ENCODE data around the gene RIN3. TPM values are rescaled to one million over a fixed set of nuclear protein-coding genes. Genes with fewer than 3 reads are reported as not detected.

The RIN3 gene
- total and polyA plus RNA-seq, 2 of the 4 experiments (the other 2 are of a cell fraction) = 2.5 to 11.1 TPM

DNA sequence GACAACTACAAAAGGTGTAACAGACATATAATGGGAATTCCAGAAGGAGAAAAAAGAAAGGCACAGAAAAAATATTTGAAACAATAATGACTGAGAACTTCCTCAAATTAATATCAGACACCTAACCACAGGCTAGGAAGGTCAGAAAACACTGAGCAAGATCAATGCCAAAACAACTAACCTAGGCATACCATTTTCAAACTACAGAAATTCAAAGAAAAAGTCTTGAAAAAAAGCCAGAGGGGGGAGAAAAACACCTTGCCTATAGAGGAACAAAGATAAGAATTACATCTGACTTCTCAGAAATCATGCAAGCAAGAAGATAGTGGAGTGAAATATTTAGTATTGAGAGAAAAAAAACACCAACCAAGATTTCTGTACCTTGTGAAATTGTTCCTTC lies 77.8 kb downstream of the RIN3 start:
- BruUV-seq (replicated peaks) = no TSS peak

More for the DNA sequence above, 77.8 kb downstream of the RIN3 start:
- Histone ChIP-seq H3K4me3 (ENCODE audit: insufficient read depth, low read depth, low read length) (no peak overlapping the region), H3K4me2 (ENCODE audit: low read depth, low read length) (no peak overlapping the region), H3K14ac (replicated peaks; ENCODE audit: low read depth, low read length) (no peak overlapping the region), H3K4me1 (ENCODE audit: control insufficient read depth, insufficient read depth, low read length) (peaks cover 13% of the 10 kb centered on the region), H3K23ac (ENCODE audit: low read depth, low read length) (no peak overlapping the region), H3K4ac (ENCODE audit: low read depth, low read length) (no peak overlapping the region), H2BK5ac (ENCODE audit: low read depth, low read length, poor library complexity, severe bottlenecking) (no peak overlapping the region), H2AK9ac (replicated peaks; ENCODE audit: low read depth, low read length, poor library complexity) (no peak overlapping the region), H4K8ac (ENCODE audit: low read depth in 2 of 2, low read length in 2 of 2) (no peak overlapping the region), H3K79me1 (ENCODE audit: low read depth in 1 of 2, low read length in 2 of 2) (peaks cover 15 to 35% of the 10 kb centered on the region in 2 experiments), H2BK15ac (ENCODE audit: low read depth, low read length) (no peak overlapping the region), H2BK120ac (ENCODE audit: low read depth, low read length) (no peak overlapping the region), H3K36me3 (ENCODE audit: control insufficient read depth, insufficient read depth, low read length) (peaks cover 1% of the 10 kb centered on the region; the same call in 1 of the 2 replicates), H4K5ac (ENCODE audit: low read depth, low read length) (no peak overlapping the region), H3K27ac (ENCODE audit: insufficient read depth, low read length) (no peak overlapping the region), H3K9me1 (ENCODE audit: insufficient read depth, low read length) (peaks cover 21% of the 10 kb centered on the region), H2AFZ (replicated peaks; ENCODE audit: low read length, poor library complexity) (no peak overlapping the region), H4K20me1 (ENCODE audit: insufficient read depth, low read length) (no peaks in the 10 kb centered on the region; the same call in 1 of the 2 replicates), H3K27me3 (ENCODE audit: control insufficient read depth, insufficient read depth, low read length) (no peaks in the 10 kb centered on the region), H4K91ac (ENCODE audit: insufficient read depth, low read depth, low read length) (no peak overlapping the region), H3K9me3 (ENCODE audit: control insufficient read depth, insufficient read depth, low read length) (peaks cover 3% of the 10 kb centered on the region; the same call in 1 of the 2 replicates), H3K56ac (ENCODE audit: extremely low read depth, insufficient read depth, low read length) (no peak overlapping the region), H3K9ac (ENCODE audit: low read depth, low read length) (no peak overlapping the region), H2BK20ac (ENCODE audit: low read depth, low read length) (no peak overlapping the region), H2AK5ac (ENCODE audit: low read depth, low read length) (no peak overlapping the region), H3K18ac (ENCODE audit: low read depth, low read length) (no peak overlapping the region)
- TF ChIP-seq, protein P1, sequence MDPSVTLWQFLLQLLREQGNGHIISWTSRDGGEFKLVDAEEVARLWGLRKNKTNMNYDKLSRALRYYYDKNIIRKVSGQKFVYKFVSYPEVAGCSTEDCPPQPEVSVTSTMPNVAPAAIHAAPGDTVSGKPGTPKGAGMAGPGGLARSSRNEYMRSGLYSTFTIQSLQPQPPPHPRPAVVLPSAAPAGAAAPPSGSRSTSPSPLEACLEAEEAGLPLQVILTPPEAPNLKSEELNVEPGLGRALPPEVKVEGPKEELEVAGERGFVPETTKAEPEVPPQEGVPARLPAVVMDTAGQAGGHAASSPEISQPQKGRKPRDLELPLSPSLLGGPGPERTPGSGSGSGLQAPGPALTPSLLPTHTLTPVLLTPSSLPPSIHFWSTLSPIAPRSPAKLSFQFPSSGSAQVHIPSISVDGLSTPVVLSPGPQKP (IDR thresholded peaks at IDR 0.05; ENCODE audit: borderline replicate concordance, low read depth, low read length) = no peak
- TF ChIP-seq, protein P2, sequence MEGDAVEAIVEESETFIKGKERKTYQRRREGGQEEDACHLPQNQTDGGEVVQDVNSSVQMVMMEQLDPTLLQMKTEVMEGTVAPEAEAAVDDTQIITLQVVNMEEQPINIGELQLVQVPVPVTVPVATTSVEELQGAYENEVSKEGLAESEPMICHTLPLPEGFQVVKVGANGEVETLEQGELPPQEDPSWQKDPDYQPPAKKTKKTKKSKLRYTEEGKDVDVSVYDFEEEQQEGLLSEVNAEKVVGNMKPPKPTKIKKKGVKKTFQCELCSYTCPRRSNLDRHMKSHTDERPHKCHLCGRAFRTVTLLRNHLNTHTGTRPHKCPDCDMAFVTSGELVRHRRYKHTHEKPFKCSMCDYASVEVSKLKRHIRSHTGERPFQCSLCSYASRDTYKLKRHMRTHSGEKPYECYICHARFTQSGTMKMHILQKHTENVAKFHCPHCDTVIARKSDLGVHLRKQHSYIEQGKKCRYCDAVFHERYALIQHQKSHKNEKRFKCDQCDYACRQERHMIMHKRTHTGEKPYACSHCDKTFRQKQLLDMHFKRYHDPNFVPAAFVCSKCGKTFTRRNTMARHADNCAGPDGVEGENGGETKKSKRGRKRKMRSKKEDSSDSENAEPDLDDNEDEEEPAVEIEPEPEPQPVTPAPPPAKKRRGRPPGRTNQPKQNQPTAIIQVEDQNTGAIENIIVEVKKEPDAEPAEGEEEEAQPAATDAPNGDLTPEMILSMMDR (conservative IDR thresholded peaks at IDR 0.05; ENCODE audit: low read depth, low read length) = no peak
- TF ChIP-seq, protein P3, sequence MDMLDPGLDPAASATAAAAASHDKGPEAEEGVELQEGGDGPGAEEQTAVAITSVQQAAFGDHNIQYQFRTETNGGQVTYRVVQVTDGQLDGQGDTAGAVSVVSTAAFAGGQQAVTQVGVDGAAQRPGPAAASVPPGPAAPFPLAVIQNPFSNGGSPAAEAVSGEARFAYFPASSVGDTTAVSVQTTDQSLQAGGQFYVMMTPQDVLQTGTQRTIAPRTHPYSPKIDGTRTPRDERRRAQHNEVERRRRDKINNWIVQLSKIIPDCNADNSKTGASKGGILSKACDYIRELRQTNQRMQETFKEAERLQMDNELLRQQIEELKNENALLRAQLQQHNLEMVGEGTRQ (IDR thresholded peaks at IDR 0.05; ENCODE audit: low read depth, low read length) = no peak
- TF ChIP-seq CHD1 (IDR thresholded peaks at IDR 0.05; ENCODE audit: low read depth, low read length) = no peak
- TF ChIP-seq MAZ (IDR thresholded peaks at IDR 0.05; ENCODE audit: borderline replicate concordance, low read depth, low read length) = no peak
- no peak for TF ChIP-seq CEBPB (IDR thresholded peaks at IDR 0.05; ENCODE audit: low read depth, low read length)
- TF ChIP-seq RFX5 (IDR thresholded peaks at IDR 0.05; ENCODE audit: low read depth, low read length) = no peak
- TF ChIP-seq NFE2L2 (IDR thresholded peaks at IDR 0.05; ENCODE audit: low read depth, low read length) = no peak
- no peak for TF ChIP-seq FOS (IDR thresholded peaks at IDR 0.05; ENCODE audit: low read depth, low read length)
- no peak for TF ChIP-seq POLR2A (IDR thresholded peaks at IDR 0.05; ENCODE audit: low read depth, low read length)
- no peak for TF ChIP-seq SMC3 (IDR thresholded peaks at IDR 0.05; ENCODE audit: low read depth, low read length)
- no peak for TF ChIP-seq MAFK (IDR thresholded peaks at IDR 0.05; ENCODE audit: low read depth, low read length)
- TF ChIP-seq BHLHE40 (IDR thresholded peaks at IDR 0.05; ENCODE audit: low read depth, low read length) = no peak
- no peak for TF ChIP-seq RAD21 (IDR thresholded peaks at IDR 0.05; ENCODE audit: low read length)
- no peak for TF ChIP-seq RCOR1 (IDR thresholded peaks at IDR 0.05; ENCODE audit: insufficient replicate concordance, low read length)
- no peak for TF ChIP-seq MXI1 (IDR thresholded peaks at IDR 0.05; ENCODE audit: borderline replicate concordance, low read depth, low read length)
- no peak for DNase-seq
- dilution Hi-C loops (cut with HindIII; ENCODE audit: low sequenced_read_pairs, unreplicated experiment) = no loop called here
- CTCF ChIA-PET = no interaction called here
- no peak for ATAC-seq (ENCODE audit: low read depth)
- POLR2A ChIA-PET (ENCODE audit: unreplicated experiment) = no interaction called here
- in situ Hi-C loops (cut with MboI; ENCODE audit: low sequenced_read_pairs) = no loop called here
- intact Hi-C loops (cut with micrococcal nuclease) = no loop called here
